ENCODE data around the gene FAM163B. TPM values are rescaled to one million over a fixed set of nuclear protein-coding genes. Genes with fewer than 3 reads are reported as not detected.

The FAM163B gene
- total and polyA plus RNA-seq, 2 donors (not counting 3 experiments of a cell fraction or from before 2014, with no cell fraction given), result not detected

DNA sequence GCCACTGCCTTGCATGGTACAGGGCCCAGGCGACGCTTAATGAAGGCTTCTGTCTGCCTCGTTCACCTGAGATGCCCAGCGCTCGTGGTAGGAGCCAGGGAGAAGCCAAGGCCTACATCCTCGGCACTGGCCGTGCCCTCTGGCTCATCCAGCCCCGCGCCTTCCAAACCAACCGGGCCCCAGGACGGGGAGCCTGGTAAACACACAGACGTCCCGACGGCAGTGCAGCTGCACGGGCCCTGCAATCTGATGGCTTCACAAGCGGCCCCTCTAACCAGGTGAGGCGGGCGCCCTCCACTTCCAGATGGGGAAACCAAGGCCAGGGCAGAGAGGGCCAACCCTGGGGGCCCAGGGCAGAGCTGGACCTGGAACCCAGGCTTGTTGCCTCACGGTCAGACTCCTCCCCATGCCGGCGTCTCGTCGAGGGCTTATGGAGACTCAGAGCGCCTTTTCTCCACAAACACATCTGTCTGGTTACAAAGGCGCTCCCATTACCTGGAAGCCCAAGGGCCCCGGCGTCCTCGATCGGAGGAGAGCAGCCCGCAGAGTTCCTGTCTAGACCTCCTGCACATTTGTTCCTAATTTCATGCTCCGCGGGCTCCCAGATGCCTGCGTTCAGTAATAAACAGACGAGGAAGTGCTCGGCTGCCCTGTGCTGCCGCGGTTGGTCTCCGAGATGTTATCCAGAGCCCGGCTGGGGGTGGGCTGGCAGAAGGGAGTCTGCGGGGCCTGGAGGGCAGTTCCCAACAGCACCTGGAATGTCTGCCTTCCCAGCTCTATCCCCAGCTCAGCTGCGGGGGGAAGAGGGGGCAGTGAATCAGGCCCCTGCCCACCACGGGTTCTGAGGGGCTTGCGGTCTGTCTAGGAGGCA is 23.5 kb downstream of the FAM163B start:
- FAIRE-seq (no peak), DNase-seq (ENCODE audit: low read depth, low spot score) (no peak)
- Histone ChIP-seq H3K36me3 (ENCODE audit: control insufficient read depth in 2 of 2, extremely low read depth in 1 of 2, insufficient read depth in 2 of 2, low read length in 2 of 2) (no peaks in the 10 kb centered on the region), H3K4me3 (replicated peaks in 1 of 3; ENCODE audit: insufficient read depth in 1 of 3, low read depth in 1 of 3, low read length in 3 of 3) (no peak overlapping the region), H3K4me2 (ENCODE audit: insufficient read depth, low read length) (no peak overlapping the region), H3K9ac (replicated peaks; ENCODE audit: extremely low read depth, insufficient read depth, low read length) (no peak overlapping the region), H3K4me1 (ENCODE audit: control insufficient read depth, extremely low read depth, insufficient read depth, low read length) (no peaks in the 10 kb centered on the region), H3K79me2 (ENCODE audit: control insufficient read depth, insufficient read depth, low read length) (no peaks in the 10 kb centered on the region), H2AFZ (ENCODE audit: low read depth, low read length) (no peak overlapping the region), H3K9me3 (replicated peaks; ENCODE audit: control insufficient read depth, insufficient read depth, low read length) (no peaks in the 10 kb centered on the region), H3K27ac (ENCODE audit: insufficient read depth, low read depth, low read length) (no peak overlapping the region), H4K20me1 (replicated peaks; ENCODE audit: control insufficient read depth, extremely low read depth, insufficient read depth, low read length) (no peaks in the 10 kb centered on the region), H3K27me3 (ENCODE audit: control insufficient read depth in 2 of 2, insufficient read depth in 2 of 2, low read length in 2 of 2) (peaks cover 2 to 4% of the 10 kb centered on the region in 2 experiments), H3K9me1 (replicated peaks; ENCODE audit: control insufficient read depth, extremely low read depth, insufficient read depth, low read length) (no peaks in the 10 kb centered on the region)
- dilution Hi-C loops (cut with MboI; ENCODE audit: extremely low pct_ligation_motif_present, low sequenced_read_pairs) (no loop called here), intact Hi-C loops (cut with micrococcal nuclease) (no loop called here)
- no peak for TF ChIP-seq MYC (IDR thresholded peaks at IDR 0.05; ENCODE audit: low read depth, low read length)
- no peak for TF ChIP-seq POLR2A (IDR thresholded peaks at IDR 0.05; ENCODE audit: low read depth, low read length)
- TF ChIP-seq, protein P1, sequence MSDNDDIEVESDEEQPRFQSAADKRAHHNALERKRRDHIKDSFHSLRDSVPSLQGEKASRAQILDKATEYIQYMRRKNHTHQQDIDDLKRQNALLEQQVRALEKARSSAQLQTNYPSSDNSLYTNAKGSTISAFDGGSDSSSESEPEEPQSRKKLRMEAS (IDR thresholded peaks at IDR 0.05; ENCODE audit: insufficient read depth, insufficient read length), result no peak
- POLR2A ChIA-PET, result no interaction called here
- CTCF ChIA-PET, result no interaction called here
- no TSS peak for BruUV-seq (replicated peaks)

DNA sequence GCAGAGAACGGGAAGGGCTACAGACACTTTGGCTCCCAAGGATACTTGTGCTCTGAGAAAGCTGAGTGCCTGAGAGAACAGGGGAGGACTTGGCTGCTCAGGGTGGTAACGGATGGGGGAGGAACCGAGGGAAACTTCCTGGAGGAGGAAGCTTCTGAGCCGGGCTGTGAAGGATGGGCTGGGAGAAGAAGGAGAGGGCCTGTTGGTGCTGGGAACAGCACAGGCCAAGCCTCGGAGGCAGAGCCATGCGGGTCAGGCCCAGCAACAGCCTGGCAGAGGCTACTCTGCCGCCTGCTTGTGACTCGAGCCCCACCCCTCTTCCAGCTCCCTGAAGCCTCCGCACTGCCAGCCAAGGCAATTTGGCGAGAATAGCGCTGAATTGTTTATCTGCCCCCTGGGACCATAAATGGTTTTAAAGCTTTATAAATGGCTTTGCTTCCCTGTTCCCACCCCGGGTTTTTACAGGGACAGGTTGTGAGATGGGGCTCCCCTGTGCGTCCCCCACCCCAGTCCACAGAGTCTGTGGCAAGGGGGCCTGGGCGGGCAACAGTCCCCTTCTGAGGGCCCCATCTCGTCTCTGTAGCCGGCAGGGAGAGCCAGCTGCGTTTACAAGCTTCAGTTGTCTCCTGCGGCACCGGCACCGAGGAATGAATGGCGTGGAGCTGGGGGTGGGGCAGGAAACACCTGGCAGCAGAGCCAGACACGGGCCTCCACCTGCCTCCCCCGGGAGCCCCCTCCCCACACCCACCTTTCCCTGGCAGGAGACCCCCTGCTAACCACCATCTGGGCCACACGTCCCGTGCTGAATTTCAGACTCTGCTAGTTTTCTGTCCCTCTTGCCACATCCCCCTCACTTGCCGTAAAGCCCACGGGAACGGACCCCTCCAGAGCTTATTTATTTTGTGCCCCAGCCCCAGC is 24.4 kb downstream of the FAM163B start:
- H3K9me3 ChIP-seq (replicated peaks; ENCODE audit: control insufficient read depth, insufficient read depth, low read length), result no peaks in the 10 kb centered on the region
- no peaks in the 10 kb centered on the region for H3K9me1 ChIP-seq (replicated peaks; ENCODE audit: control insufficient read depth, extremely low read depth, insufficient read depth, low read length)
- POLR2A ChIA-PET, result no interaction called here
- no peaks in the 10 kb centered on the region for H4K20me1 ChIP-seq (replicated peaks; ENCODE audit: control insufficient read depth, extremely low read depth, insufficient read depth, low read length)
- no peak overlapping the region for H3K4me3 ChIP-seq (replicated peaks in 1 of 3; ENCODE audit: insufficient read depth in 1 of 3, low read depth in 1 of 3, low read length in 3 of 3)
- peaks cover 2 to 4% of the 10 kb centered on the region in 2 experiments for H3K27me3 ChIP-seq (ENCODE audit: control insufficient read depth in 2 of 2, insufficient read depth in 2 of 2, low read length in 2 of 2)
- CTCF ChIA-PET, result no interaction called here
- H2AFZ ChIP-seq (ENCODE audit: low read depth, low read length), result no peak overlapping the region
- no peak overlapping the region for H3K9ac ChIP-seq (replicated peaks; ENCODE audit: extremely low read depth, insufficient read depth, low read length)
- FAIRE-seq, result no peak
- H3K4me1 ChIP-seq (ENCODE audit: control insufficient read depth, extremely low read depth, insufficient read depth, low read length), result no peaks in the 10 kb centered on the region
- dilution Hi-C loops (cut with MboI; ENCODE audit: extremely low pct_ligation_motif_present, low sequenced_read_pairs) (no loop called here), intact Hi-C loops (cut with micrococcal nuclease) (no loop called here)
- no peak overlapping the region for H3K27ac ChIP-seq (ENCODE audit: insufficient read depth, low read depth, low read length)
- no peak for DNase-seq (ENCODE audit: low read depth, low spot score)
- no peak overlapping the region for H3K4me2 ChIP-seq (ENCODE audit: insufficient read depth, low read length)
- H3K79me2 ChIP-seq (ENCODE audit: control insufficient read depth, insufficient read depth, low read length), result no peaks in the 10 kb centered on the region
- TF ChIP-seq, protein P2, sequence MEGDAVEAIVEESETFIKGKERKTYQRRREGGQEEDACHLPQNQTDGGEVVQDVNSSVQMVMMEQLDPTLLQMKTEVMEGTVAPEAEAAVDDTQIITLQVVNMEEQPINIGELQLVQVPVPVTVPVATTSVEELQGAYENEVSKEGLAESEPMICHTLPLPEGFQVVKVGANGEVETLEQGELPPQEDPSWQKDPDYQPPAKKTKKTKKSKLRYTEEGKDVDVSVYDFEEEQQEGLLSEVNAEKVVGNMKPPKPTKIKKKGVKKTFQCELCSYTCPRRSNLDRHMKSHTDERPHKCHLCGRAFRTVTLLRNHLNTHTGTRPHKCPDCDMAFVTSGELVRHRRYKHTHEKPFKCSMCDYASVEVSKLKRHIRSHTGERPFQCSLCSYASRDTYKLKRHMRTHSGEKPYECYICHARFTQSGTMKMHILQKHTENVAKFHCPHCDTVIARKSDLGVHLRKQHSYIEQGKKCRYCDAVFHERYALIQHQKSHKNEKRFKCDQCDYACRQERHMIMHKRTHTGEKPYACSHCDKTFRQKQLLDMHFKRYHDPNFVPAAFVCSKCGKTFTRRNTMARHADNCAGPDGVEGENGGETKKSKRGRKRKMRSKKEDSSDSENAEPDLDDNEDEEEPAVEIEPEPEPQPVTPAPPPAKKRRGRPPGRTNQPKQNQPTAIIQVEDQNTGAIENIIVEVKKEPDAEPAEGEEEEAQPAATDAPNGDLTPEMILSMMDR (IDR thresholded peaks at IDR 0.05; ENCODE audit: extremely low read depth in 1 of 2, insufficient read depth in 1 of 2, low read depth in 1 of 2, low read length in 2 of 2), result no peak
- TF ChIP-seq, protein P1 (IDR thresholded peaks at IDR 0.05; ENCODE audit: insufficient read depth, insufficient read length), result no peak
- no peak for TF ChIP-seq MYC (IDR thresholded peaks at IDR 0.05; ENCODE audit: low read depth, low read length)
- TF ChIP-seq GATA2 (IDR thresholded peaks at IDR 0.05; ENCODE audit: insufficient read depth, insufficient read length, low read depth, low read length), result no peak
- TF ChIP-seq POLR2AphosphoS5 (IDR thresholded peaks at IDR 0.05; ENCODE audit: insufficient read depth, low read depth, low read length), result no peak
- BruUV-seq (replicated peaks), result no TSS peak
- no peaks in the 10 kb centered on the region for H3K36me3 ChIP-seq (ENCODE audit: control insufficient read depth in 2 of 2, extremely low read depth in 1 of 2, insufficient read depth in 2 of 2, low read length in 2 of 2)

Data from endothelial cell of umbilical vein (primary cell).